ENCODE measurements around the gene KRT5. TPM values are rescaled to one million over a fixed set of nuclear protein-coding genes. Genes with fewer than 3 reads are reported as not detected.

KRT5 gene
- total and polyA plus RNA-seq, 2 donors (not counting 3 experiments of a cell fraction or from before 2014, with no cell fraction given): 0.32 to 0.86 TPM

DNA sequence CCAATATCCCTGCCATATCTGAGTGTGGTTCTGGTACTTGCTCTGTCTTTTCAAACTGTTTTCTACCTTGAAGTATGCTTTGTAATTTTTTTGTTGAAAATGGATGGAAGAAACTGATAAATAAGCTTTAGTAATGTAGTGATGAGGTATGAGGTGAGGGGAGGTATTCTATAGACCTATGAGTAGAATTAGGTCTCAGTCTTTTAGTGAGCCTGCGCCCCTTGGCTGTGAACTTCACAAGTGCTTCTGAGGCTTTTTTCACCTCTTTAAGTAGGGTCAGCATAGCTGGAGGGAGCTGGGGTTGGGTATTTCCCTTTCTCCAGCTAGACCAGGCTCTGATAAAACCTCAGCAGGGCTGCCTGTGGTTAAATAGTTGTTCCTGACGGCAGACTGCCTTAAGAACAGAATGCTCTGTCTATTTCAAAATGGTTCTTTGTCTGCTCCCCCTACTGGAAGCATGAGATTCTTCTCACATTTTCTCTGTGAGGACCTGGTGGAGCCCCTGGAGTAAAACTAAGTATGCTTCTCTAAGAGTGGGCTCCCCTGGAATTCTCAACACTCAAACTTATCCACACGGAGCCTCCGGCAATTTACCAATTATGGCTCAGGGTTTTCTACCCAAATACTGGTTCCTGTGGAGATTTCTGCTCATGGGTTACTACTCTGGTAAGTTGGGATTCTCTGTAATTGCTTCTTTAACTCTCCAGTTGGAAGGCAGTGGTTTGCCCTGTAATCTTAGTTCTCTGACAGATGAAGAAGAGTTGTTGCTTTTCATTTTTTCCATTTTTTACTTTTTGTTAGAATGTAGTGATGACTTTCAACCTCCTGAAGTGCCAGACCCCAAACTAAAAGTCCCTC is 13.1 kb downstream of the KRT5 start:
- no peak overlapping the region for H2AFZ ChIP-seq (ENCODE audit: low read depth, low read length)
- peak; percentile 18 for FAIRE-seq

More for the DNA sequence above, 13.1 kb downstream of the KRT5 start:
- DNase-seq (ENCODE audit: low read depth, low spot score): peak; percentile 24
- Histone ChIP-seq H3K36me3 (ENCODE audit: control insufficient read depth in 2 of 2, extremely low read depth in 1 of 2, insufficient read depth in 2 of 2, low read length in 2 of 2) (no peaks in the 10 kb centered on the region), H3K9me3 (replicated peaks; ENCODE audit: control insufficient read depth, insufficient read depth, low read length) (no peaks in the 10 kb centered on the region), H3K9me1 (replicated peaks; ENCODE audit: control insufficient read depth, extremely low read depth, insufficient read depth, low read length) (no peaks in the 10 kb centered on the region), H3K27me3 (ENCODE audit: control insufficient read depth in 2 of 2, insufficient read depth in 2 of 2, low read length in 2 of 2) (peaks cover 3 to 29% of the 10 kb centered on the region in 2 experiments), H3K9ac (replicated peaks; ENCODE audit: extremely low read depth, insufficient read depth, low read length) (no peak overlapping the region), H3K4me2 (ENCODE audit: insufficient read depth, low read length) (no peak overlapping the region), H3K4me3 (replicated peaks in 1 of 3; ENCODE audit: insufficient read depth in 1 of 3, low read depth in 1 of 3, low read length in 3 of 3) (no peak overlapping the region), H3K4me1 (ENCODE audit: control insufficient read depth, extremely low read depth, insufficient read depth, low read length) (no peaks in the 10 kb centered on the region), H3K27ac (ENCODE audit: insufficient read depth, low read depth, low read length) (no peak overlapping the region), H4K20me1 (replicated peaks; ENCODE audit: control insufficient read depth, extremely low read depth, insufficient read depth, low read length) (no peaks in the 10 kb centered on the region), H3K79me2 (ENCODE audit: control insufficient read depth, insufficient read depth, low read length) (no peaks in the 10 kb centered on the region)
- intact Hi-C loops (cut with micrococcal nuclease): no loop called here
- ChIA-PET POLR2A (no interaction called here), CTCF (interaction anchor here (1.5 to 2.4 kb wide), 2 partner anchors 134 to 350 kb away, joined by 4 to 7 read pairs; no protein-coding TSS in a partner anchor)
- no TSS peak for BruUV-seq (replicated peaks)
- dilution Hi-C loops (cut with MboI; ENCODE audit: extremely low pct_ligation_motif_present, low sequenced_read_pairs): no loop called here
- TF ChIP-seq, protein P1, sequence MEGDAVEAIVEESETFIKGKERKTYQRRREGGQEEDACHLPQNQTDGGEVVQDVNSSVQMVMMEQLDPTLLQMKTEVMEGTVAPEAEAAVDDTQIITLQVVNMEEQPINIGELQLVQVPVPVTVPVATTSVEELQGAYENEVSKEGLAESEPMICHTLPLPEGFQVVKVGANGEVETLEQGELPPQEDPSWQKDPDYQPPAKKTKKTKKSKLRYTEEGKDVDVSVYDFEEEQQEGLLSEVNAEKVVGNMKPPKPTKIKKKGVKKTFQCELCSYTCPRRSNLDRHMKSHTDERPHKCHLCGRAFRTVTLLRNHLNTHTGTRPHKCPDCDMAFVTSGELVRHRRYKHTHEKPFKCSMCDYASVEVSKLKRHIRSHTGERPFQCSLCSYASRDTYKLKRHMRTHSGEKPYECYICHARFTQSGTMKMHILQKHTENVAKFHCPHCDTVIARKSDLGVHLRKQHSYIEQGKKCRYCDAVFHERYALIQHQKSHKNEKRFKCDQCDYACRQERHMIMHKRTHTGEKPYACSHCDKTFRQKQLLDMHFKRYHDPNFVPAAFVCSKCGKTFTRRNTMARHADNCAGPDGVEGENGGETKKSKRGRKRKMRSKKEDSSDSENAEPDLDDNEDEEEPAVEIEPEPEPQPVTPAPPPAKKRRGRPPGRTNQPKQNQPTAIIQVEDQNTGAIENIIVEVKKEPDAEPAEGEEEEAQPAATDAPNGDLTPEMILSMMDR (IDR thresholded peaks at IDR 0.05; ENCODE audit: extremely low read depth in 1 of 2, insufficient read depth in 1 of 2, low read depth in 1 of 2, low read length in 2 of 2): peak; percentile 35 to 49
- no peak for TF ChIP-seq GATA2 (IDR thresholded peaks at IDR 0.05; ENCODE audit: insufficient read depth, insufficient read length, low read depth, low read length)
- TF ChIP-seq, protein P2, sequence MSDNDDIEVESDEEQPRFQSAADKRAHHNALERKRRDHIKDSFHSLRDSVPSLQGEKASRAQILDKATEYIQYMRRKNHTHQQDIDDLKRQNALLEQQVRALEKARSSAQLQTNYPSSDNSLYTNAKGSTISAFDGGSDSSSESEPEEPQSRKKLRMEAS (IDR thresholded peaks at IDR 0.05; ENCODE audit: insufficient read depth, insufficient read length): no peak
- TF ChIP-seq EZH2 (IDR thresholded peaks at IDR 0.05; ENCODE audit: borderline replicate concordance, low read depth, low read length, severe bottlenecking): no peak
- TF ChIP-seq JUN (IDR thresholded peaks at IDR 0.05; ENCODE audit: borderline replicate concordance, insufficient read depth, insufficient read length, low read depth): no peak
- no peak for TF ChIP-seq POLR2AphosphoS5 (IDR thresholded peaks at IDR 0.05; ENCODE audit: insufficient read depth, low read depth, low read length)
- TF ChIP-seq POLR2A (IDR thresholded peaks at IDR 0.05; ENCODE audit: low read depth, low read length): no peak
- no peak for TF ChIP-seq MYC (IDR thresholded peaks at IDR 0.05; ENCODE audit: low read depth, low read length)
